HG03060 (cell line): ENCODE data around the gene GNAO1.

Experiments
- ATAC-seq: cut with Tn5 transposase; IDR thresholded peaks from one replicate; pipeline ENCODE4 v1.9.1; 2021; ENCODE audit warnings: low read depth, moderate number of reproducible peaks; ENCODE audit not compliant: unreplicated experiment

The GNAO1 gene

DNA sequence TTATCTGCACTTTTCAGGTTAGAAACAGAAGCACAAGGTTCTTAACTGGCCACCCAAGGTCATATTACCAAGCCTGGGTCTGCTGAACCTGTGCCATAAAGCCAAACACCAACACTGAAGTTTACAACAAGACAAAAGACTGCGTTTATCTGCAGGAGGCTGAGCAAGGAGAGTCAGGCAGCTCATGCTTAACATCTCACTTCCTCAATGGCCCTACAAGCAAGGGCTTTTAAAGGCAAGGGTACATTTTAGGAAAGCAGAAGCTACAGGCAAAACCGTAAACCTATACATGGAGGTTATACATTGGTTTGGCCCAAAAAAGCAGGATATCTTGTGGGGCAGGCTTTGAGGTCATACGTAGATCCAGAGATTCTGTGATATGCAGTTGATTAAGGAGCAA lies 91.2 kb downstream of the GNAO1 start:
- ATAC-seq: no peak

DNA sequence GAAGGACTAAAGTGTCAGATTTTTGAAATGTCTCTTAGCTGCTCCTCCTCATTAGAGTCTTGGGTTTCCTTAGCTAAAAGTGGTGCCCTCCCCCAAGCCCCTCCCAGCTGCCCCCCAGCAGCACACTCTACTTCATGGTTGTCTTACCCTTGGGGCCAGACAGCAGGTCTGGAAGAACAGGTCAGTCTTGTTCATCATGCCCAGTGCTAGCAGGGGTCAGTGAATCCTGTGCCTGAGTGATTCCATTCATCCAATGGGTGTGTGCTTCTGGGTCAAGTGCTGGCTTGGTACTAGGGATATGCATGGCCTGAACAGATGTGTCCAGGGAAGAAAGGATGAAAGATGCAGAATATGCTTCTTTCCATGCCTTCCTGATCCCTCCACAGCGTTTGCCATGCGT lies 93.2 kb downstream of the GNAO1 start:
- ATAC-seq: no peak

DNA sequence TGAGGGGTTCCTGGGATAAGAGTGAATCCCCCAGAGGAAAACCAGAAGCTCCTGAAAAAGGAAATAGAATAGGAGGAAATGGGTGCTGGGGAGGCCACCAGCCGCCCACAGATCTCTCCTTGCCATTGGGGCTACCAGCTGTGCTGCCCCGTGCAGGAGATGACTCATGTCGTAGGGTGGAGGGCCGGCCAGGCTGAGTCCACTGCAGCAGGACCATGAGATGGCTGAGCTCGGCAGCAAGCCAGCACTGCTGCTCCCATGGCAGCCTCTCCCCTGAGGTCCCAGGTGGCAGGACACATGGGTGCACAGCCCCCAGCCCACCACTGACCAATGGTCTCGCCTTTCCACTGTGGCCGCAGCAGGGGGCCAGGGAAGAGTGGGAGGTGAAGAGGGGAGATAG lies 95.5 kb downstream of the GNAO1 start:
- no peak for ATAC-seq

DNA sequence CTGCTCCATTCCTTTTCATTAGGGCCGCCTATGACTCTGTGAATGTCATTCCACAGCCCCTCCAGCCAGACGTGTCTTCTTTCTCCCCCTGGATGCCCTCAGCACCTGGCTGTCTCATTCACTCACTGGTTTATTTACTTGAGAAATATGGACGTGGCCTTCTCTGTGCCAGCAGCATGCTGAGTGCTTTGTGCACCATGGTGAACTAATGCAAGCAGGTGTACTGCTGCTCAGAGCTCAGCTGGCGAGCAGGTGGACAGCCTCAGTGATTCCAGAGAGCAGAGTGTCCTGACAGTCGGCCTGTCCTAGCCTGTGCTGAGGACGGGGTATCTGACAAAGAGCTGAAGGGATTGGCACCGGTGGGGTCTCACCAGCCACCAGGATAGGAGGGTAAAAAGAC lies 96.7 kb downstream of the GNAO1 start:
- ATAC-seq: no peak

DNA sequence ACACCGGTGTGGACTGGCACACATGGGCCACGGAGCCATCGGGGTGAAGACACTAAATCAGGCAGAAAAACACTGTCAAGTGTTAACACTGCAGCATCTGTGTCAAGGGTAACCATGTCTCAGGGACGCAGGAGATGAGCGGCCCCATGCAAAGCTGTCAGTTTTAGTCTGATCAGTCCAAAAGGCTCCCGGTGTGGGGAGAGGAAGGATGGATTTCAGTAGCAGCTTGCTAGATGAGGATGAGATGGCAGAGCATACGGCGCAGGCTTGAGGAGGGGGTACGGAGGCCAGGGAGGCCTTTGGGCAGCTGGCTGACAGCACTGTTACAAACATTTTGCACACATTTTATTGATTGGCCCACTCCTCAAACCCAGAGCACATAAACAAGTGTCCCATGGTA lies 98.1 kb downstream of the GNAO1 start:
- ATAC-seq: no peak

- ATAC-seq: no peak
These were observed 98.6 kb downstream of the GNAO1 start for GRCh38 chr16:56289862-56290261.

DNA sequence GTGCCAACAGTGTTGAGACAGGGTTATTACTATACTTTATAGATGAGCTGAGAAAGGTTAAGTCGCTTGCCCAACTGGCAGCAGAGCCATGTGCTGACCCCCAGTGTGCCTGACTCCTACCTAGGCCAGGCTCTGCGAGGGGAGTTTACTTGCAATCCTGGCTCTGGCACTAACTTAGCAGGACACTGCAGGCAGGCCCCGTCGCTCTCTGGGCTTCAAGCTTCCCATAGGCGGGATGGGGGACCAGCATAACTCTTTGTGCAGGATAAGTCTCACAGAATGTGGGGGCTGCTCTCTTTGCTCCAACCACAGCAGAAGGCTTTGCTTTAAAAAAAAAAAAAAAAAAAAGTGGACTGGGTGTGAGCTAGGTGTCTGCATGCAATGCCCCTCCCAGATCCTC lies 102.7 kb downstream of the GNAO1 start:
- no peak for ATAC-seq

DNA sequence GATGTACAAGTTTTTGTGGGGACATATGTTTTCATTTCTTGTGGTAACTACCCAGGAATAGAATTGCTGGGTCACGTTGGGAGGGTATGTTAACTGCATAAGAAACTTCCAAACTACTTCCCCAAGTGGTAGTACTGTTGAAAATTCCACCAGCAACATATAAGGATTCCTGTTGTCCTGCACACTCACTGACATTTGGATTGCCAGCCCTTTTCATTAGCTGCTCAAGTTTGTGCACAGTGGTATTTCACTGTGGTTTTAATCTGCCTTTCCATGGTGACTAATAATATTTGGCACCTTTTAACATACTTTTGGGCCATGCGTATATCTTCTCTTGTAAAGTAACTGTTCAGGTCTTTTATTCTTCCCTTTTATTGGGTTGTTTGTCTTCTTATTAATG lies 103.3 kb downstream of the GNAO1 start:
- ATAC-seq: no peak

- no peak for ATAC-seq
These were observed 103.9 kb downstream of the GNAO1 start for GRCh38 chr16:56295059-56295665.

- no peak for ATAC-seq
These were observed 104.6 kb downstream of the GNAO1 start for GRCh38 chr16:56295739-56296527.

DNA sequence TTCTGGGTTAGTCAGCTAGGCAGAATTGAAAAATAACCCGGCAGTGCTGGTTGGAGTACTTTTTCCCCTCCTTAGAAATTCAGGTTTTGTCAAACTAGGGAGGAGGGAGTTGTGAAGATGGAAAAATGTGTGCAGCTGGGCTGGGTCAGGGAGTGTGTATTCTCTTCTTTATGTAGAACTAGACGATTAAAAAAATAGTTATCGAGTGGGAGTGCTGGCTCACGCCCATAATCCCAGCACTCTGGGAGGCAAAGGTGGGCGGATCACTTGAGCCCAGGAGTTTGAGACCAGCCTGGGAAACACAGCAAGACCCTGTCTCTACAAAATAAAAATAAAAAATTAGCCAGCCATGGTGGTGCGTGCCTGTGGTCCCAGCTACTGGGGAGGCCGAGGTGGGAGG lies 106.4 kb downstream of the GNAO1 start:
- ATAC-seq: no peak

DNA sequence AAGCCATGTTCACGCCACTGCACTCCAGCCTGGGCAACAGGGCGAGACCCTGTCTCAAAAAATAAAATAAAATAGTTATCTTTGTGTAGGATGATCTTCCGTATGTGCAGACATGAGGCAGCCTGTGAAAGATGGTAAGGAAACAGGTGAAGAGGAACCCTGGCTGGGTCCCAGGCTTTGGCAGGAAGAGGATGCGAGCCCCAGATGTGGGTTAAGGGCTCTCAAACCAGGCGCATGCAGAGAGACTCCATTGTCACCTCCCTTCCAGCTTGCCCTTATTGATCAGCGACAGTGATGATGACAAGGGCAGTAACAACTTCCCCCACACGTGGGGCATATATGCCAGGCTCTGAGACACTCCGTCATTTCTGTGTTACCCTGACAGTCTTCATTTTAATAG lies 106.8 kb downstream of the GNAO1 start:
- ATAC-seq: no peak

DNA sequence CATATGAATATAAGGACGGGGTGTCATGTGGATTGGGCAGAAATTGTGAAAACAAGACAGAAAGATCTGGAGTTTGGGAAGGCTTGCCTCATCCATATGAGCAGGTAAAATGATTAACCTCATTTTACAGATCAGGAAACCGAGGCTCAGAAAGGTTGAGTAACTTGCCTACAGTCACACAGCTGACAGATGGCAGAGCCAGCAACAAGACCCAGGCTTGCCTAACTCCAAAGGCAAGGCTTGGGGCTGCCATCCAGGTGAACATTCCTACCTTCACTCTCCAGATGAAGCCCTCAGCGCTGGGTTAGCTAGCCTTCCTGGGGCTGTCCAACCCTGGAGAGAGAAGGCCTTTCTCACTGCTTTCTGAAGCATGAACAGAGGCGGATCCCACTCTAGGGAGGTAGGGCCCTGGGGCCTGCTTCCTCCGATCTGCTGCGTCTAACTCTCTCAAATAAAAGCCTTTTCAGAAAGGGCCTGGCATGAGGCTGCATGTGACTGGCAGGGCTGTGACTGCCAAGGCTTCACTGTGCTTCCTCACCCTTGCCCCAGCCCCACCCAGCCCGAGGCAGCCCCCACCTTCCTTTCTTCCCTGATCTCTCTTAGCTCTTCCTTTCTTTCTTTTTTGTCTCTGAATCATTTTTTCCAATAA lies 107.8 kb downstream of the GNAO1 start:
- ATAC-seq: no peak

GRCh38 chr16:56300242-56300623 lies 108.9 kb downstream of the GNAO1 start:
- ATAC-seq: no peak

DNA sequence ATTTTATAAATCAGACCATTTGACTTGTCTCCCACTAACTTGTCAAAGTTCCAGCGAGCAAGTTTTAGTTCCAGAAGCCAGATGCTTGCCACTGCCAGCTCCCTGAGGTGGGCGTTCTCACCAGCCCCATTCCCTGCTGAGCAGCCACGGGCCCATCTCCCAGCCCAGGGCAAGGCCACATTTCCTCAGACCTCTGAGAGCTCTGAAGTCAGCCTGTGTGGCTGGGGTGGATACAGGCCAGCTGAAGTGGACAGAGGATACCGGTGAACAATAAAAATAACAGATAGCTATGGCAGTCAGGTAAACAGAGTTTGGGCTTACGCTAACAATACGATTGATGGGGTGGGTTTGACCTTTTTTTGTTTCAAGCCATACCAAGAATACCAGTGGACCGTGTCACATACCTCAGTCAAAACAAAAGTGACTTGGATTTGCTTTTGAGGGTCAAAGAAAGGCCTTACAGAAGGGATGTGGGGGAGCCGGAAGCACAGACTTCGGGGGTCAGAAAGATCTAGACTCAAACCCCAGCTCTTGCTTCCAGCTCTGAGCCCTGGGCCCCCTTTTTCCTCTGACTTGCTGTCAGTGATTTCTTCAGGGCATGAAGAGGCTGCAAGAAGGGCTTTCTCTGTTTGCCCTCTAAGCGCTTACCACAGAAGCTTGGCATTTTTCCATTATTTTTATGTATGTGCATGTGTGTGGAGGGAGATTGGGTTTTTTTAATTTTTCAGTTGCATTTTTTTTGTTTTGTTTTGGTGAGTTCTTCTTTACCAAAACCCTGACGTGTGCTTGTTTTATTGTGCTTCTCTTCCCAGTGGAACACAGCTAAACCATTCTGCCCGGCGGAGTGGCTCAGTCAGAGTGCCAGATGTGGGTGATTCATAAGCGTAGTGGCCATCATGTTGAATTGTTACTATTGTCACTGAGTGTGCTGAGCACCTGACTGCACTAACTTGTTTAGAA lies 109.9 kb downstream of the GNAO1 start:
- no peak for ATAC-seq

- ATAC-seq: no peak
These were observed 111.2 kb downstream of the GNAO1 start for GRCh38 chr16:56302506-56302905.

DNA sequence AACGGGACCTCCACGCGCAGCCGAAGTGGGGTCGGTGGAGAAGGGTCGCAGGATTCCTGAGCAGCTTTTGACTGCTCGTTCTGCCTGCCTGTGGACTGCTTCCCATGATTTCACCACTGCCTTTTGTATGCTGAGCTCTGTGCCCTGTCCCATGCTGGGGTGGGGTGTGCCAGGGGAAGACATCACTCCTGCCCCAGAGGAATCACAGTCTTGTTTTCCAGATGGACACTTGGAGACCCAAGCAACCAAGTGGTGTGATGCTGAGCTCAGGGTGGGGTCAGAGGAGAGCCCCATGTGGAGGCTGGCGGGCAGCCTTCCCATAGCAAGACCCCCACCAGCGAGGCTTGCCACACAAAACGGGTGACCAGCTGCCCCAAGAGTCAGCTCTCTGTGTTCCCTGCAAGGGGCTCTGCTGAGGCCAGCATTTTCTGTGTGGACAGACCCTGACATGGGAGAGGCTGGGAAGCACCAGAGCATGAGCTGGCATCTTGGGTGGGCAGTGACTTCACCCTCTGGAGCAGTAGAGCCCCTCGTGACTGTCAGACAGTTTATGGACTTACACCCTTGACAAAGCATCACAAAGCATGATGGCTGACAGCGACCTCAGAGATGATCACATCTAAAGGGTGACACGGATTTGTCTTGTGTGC lies 111.9 kb downstream of the GNAO1 start:
- no peak for ATAC-seq

GRCh38 chr16:56303880-56304279 lies 112.6 kb downstream of the GNAO1 start:
- no peak for ATAC-seq

DNA sequence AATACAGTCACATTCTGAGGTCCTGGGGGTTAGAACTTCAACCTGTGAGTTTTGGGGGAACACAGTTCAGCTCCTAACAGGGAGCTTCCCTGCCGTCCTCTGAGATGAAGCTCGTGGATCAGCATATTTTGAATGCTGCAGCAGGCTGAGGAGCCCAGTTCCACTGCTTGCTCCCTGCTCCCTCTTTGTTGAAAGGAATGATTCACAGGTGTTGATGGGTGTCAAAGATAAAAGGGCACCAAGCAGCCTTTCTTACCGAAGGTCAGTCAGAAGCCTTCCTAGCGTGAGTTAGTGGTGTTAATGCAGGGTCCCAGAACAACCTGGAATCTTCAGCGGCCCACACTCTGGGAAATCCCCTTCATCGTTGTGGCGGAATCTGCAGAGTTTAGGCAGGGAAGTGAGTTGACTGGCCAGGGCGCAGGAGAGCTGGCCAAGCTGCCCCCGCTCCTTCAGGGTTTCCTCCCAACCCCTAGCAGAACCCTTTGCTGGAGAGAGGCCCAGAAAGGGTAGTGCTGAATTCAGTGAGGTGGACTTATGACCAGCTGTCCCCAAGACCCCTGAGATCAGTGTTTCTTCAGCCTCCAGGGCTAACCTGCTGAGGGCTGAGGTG lies 114.8 kb downstream of the GNAO1 start:
- no peak for ATAC-seq
